ENCODE measurements around the gene GPBP1.

DNA sequence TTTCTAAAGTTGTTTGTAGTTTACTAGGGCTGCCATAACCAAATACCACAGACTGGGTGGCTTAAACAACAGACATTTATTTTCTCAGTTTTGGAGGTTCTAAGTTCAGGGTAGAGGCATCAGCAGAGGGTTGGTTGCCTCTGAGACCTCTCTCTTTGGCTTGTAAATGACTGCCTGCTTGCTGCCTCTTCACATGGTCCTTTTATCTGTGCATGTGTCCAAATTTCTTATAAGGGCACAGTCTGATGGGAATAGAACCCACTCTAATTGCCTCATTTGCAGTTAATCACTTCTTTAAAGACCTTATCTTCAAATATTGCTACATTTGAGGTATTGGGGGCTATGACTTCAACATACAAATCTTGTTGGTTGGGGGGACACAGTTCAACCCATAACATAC lies 36.8 kb downstream of the GPBP1 start:
- no peak for TF ChIP-seq POLR2A (IDR thresholded peaks at IDR 0.05; ENCODE audit: low read depth, low read length)
- no peak for TF ChIP-seq PAX5 (IDR thresholded peaks at IDR 0.05; ENCODE audit: insufficient read depth, low read length, severe bottlenecking)
- TF ChIP-seq POLR2AphosphoS5 (IDR thresholded peaks at IDR 0.05; ENCODE audit: low read depth, low read length), result no peak
- TF ChIP-seq TAF1 (IDR thresholded peaks at IDR 0.05; ENCODE audit: low read depth, low read length), result no peak

All from GM12891 (cell line).